Endothelial cell of umbilical vein (primary cell): Measurements from ENCODE around the gene CA11. TPM values are rescaled to one million over a fixed set of nuclear protein-coding genes. Genes with fewer than 3 reads are reported as not detected.
A peak's percentile ranks its signal among the peaks of the same experiment; 100 is the strongest.

Experiments used
- BruUV-seq: library from RNA; stranded (reverse); fragments of 400-500 nt; replicated peaks from 2 replicates; lab custom pipeline; 2021; lab: Mats Ljungman, UMichigan
- CTCF ChIA-PET: fragments of 300-600, 350-600 bp; sonication (Branson Sonifier 250); formaldehyde crosslinking; loops from one replicate; lab custom pipeline; 2021; ENCODE audit warnings: antibody characterized with exemption, inconsistent platforms; lab: Charles Lee
- POLR2A ChIA-PET: fragments of 300-600, 350-600 bp; sonication (Branson Sonifier 250); formaldehyde crosslinking; loops from one replicate; lab custom pipeline; 2021; ENCODE audit warnings: antibody characterized with exemption, inconsistent platforms; lab: Charles Lee
- DNase-seq: peaks from one replicate; pipeline ENCODE4 v3.0.0-alpha.2; 2011; ENCODE audit warnings: low read depth, low spot score
- FAIRE-seq: peaks from 2 replicates; lab custom pipeline; 2011; peaks lifted over from hg19 to GRCh38; lab: Jason Lieb, UNC
- H2AFZ ChIP-seq: 2 replicates; pipeline ENCODE4 v1.6.0; 2012; ENCODE audit warnings: low read depth, low read length, control low read depth, inconsistent platforms
- H3K27ac ChIP-seq: 2 replicates; pipeline ENCODE4 v1.5.1; 2011; ENCODE audit warnings: low read depth, mild to moderate bottlenecking, control low read depth, low read length, moderate library complexity; ENCODE audit not compliant: insufficient read depth
- H3K27me3 ChIP-seq, 2 experiments: 2 replicates each; pipeline versions ENCODE4 v1.6.0 to v1.6.1; 2011; ENCODE audit warnings: low read length in 2 of 2, mixed read lengths in 1 of 2; ENCODE audit not compliant: control insufficient read depth in 2 of 2, insufficient read depth in 2 of 2
- H3K36me3 ChIP-seq, 2 experiments: 2 replicates in 1 of 2; 3 replicates in 1 of 2; pipeline ENCODE4 v1.5.1; 2011; ENCODE audit warnings: low read length in 2 of 2, mild to moderate bottlenecking in 1 of 2, moderate library complexity in 1 of 2; ENCODE audit not compliant: control insufficient read depth in 2 of 2, insufficient read depth in 2 of 2; ENCODE audit errors: extremely low read depth in 1 of 2
- H3K4me1 ChIP-seq: 3 replicates; pipeline ENCODE4 v1.5.1; 2011; ENCODE audit warnings: mild to moderate bottlenecking, low read length; ENCODE audit not compliant: control insufficient read depth, insufficient read depth; ENCODE audit errors: extremely low read depth
- H3K4me2 ChIP-seq: 2 replicates; pipeline ENCODE4 v1.6.1; 2011; ENCODE audit warnings: low read length, control low read depth, mixed read lengths; ENCODE audit not compliant: insufficient read depth
- H3K4me3 ChIP-seq, 3 experiments: fragments of 200-600 bp in 1 of 3; sonication (generic), shearing (Covaris generic) in 1 of 3; replicated peaks in 1 of 3; 2 replicates each; pipeline ENCODE4 v1.5.1; 2011 to 2016; ENCODE audit warnings: control low read depth in 3 of 3, low read length in 3 of 3, mild to moderate bottlenecking in 2 of 3, inconsistent platforms in 1 of 3, low read depth in 1 of 3, moderate library complexity in 1 of 3; ENCODE audit not compliant: insufficient read depth in 1 of 3
- H3K79me2 ChIP-seq: 2 replicates; pipeline ENCODE4 v1.6.0; 2012; ENCODE audit warnings: low read length, inconsistent platforms; ENCODE audit not compliant: control insufficient read depth, insufficient read depth
- H3K9ac ChIP-seq: replicated peaks from 2 replicates; pipeline ENCODE3; 2011; ENCODE audit warnings: low read length, control low read depth; ENCODE audit not compliant: insufficient read depth; ENCODE audit errors: extremely low read depth
- H3K9me1 ChIP-seq: replicated peaks from 3 replicates; pipeline ENCODE4 v1.6.0; 2011; ENCODE audit warnings: mild to moderate bottlenecking, low read length; ENCODE audit not compliant: control insufficient read depth, insufficient read depth; ENCODE audit errors: extremely low read depth
- H3K9me3 ChIP-seq: replicated peaks from 2 replicates; pipeline ENCODE4 v1.5.1; 2012; ENCODE audit warnings: low read length, inconsistent platforms; ENCODE audit not compliant: control insufficient read depth, insufficient read depth
- H4K20me1 ChIP-seq: replicated peaks from 2 replicates; pipeline ENCODE3; 2011; ENCODE audit warnings: mild to moderate bottlenecking, low read length; ENCODE audit not compliant: control insufficient read depth, insufficient read depth; ENCODE audit errors: extremely low read depth
- EZH2 ChIP-seq: IDR thresholded peaks from 2 replicates; pipeline ENCODE4 v1.6.1; 2012; ENCODE audit warnings: borderline replicate concordance, low read depth, mild to moderate bottlenecking, moderate library complexity, low read length, inconsistent platforms; ENCODE audit not compliant: severe bottlenecking
- FOS ChIP-seq: IDR thresholded peaks from 2 replicates; pipeline ENCODE4 v1.6.1; 2011; ENCODE audit warnings: mild to moderate bottlenecking, low read length, moderate library complexity, borderline replicate concordance; ENCODE audit not compliant: insufficient read depth
- GATA2 ChIP-seq: IDR thresholded peaks from 2 replicates; pipeline ENCODE4 v1.7.0; 2011; ENCODE audit warnings: low read depth, mild to moderate bottlenecking, moderate library complexity, mixed read lengths, low read length; ENCODE audit not compliant: insufficient read length, insufficient read depth
- JUN ChIP-seq: IDR thresholded peaks from 2 replicates; pipeline ENCODE4 v1.6.1; 2011; ENCODE audit warnings: borderline replicate concordance, low read depth; ENCODE audit not compliant: insufficient read length, insufficient read depth
- MYC ChIP-seq: IDR thresholded peaks from one replicate; pipeline ENCODE4 v1.6.1; 2011; ENCODE audit warnings: mild to moderate bottlenecking, low read depth, low read length
- POLR2A ChIP-seq: IDR thresholded peaks from 2 replicates; pipeline ENCODE4 v1.6.1; 2012; ENCODE audit warnings: low read depth, mild to moderate bottlenecking, control low read depth, low read length
- POLR2AphosphoS5 ChIP-seq: IDR thresholded peaks from 2 replicates; pipeline ENCODE4 v1.6.1; 2012; ENCODE audit warnings: low read depth, mild to moderate bottlenecking, control low read depth, low read length, moderate library complexity; ENCODE audit not compliant: insufficient read depth
- dilution Hi-C: fragments of 300-500 bp; cut with MboI; formaldehyde crosslinking; loops from one replicate; pipeline ENCODE4 v1.15.0; 2019; ENCODE audit warnings: low sequenced_read_pairs; ENCODE audit not compliant: extremely low pct_ligation_motif_present
- intact Hi-C: fragments of 100-400 bp; cut with micrococcal nuclease; formaldehyde crosslinking; loops from one replicate; pipeline ENCODE4 v1.10.0; 2022
- polyA plus RNA-seq, 4 experiments: library from polyadenylated mRNA; depleted of rRNA in 3 of 4; stranded (reverse) in 3 of 4; unstranded in 1 of 4; fragments of >200 nt; gene quantifications; 2 replicates each; pipeline versions ENCODE4 v1.2.1 to v1.2.3, GENCODE V29; 2011 to 2012; ENCODE audit warnings: missing spikeins in 1 of 4
- total RNA-seq: library from RNA; stranded (reverse); gene quantifications from 2 replicates; pipeline ENCODE4 v1.2.3, GENCODE V29; 2021
- TF ChIP-seq, protein P1 (sequence below): IDR thresholded peaks from 2 replicates; pipeline ENCODE4 v1.6.1; 2011; ENCODE audit not compliant: insufficient read depth, insufficient read length
- TF ChIP-seq, protein P2 (sequence below), 2 donors: IDR thresholded peaks; 1 replicate in 1 of 2; 2 replicates in 1 of 2; pipeline ENCODE4 v1.5.1; 2011; ENCODE audit warnings: low read length in 2 of 2, mild to moderate bottlenecking in 2 of 2, moderate library complexity in 2 of 2, control low read depth in 1 of 2, inconsistent platforms in 1 of 2, low read depth in 1 of 2; ENCODE audit not compliant: insufficient read depth in 1 of 2; ENCODE audit errors: extremely low read depth in 1 of 2

Gene CA11
- total and polyA plus RNA-seq, 2 donors (not counting 3 experiments of a cell fraction or from before 2014, with no cell fraction given) = 2.8 to 4.7 TPM

DNA sequence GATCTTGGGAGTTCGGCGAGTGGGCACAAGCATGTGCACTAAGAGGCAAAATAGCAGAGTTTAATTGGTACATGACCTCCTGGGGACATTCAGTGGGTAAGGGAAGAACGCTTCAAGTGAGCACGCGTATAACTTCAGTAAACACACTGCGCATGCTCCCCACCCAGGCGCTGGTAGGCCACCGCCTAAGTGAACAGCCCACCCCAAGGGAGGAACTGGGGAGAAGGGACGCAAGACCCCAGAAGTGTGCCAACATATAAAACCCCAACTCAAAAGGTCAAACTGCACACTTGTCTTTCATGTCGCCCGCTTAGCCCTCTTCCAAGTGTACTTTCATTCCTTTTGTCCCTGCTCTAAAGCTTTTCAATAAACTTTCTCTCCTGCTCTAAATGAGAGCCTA lies 37.4 kb upstream of the CA11 start:
- Histone ChIP-seq H3K9me1 (no peaks in the 10 kb centered on the region), H3K27ac (no peak overlapping the region), H3K4me2 (no peak overlapping the region), H2AFZ (peak overlapping the region; percentile 83), H3K27me3 (no peaks in the 10 kb centered on the region), H3K4me3 (no peak overlapping the region), H3K36me3 (no peaks in the 10 kb centered on the region), H3K9ac (no peak overlapping the region), H3K79me2 (no peaks in the 10 kb centered on the region), H4K20me1 (no peaks in the 10 kb centered on the region), H3K4me1 (no peaks in the 10 kb centered on the region), H3K9me3 (no peaks in the 10 kb centered on the region)
- TF ChIP-seq POLR2A = no peak
- TF ChIP-seq, protein P1, sequence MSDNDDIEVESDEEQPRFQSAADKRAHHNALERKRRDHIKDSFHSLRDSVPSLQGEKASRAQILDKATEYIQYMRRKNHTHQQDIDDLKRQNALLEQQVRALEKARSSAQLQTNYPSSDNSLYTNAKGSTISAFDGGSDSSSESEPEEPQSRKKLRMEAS = no peak
- no peak for TF ChIP-seq FOS
- no peak for TF ChIP-seq JUN
- no peak for TF ChIP-seq GATA2
- no peak for TF ChIP-seq EZH2
- TF ChIP-seq POLR2AphosphoS5 = no peak
- TF ChIP-seq, protein P2, sequence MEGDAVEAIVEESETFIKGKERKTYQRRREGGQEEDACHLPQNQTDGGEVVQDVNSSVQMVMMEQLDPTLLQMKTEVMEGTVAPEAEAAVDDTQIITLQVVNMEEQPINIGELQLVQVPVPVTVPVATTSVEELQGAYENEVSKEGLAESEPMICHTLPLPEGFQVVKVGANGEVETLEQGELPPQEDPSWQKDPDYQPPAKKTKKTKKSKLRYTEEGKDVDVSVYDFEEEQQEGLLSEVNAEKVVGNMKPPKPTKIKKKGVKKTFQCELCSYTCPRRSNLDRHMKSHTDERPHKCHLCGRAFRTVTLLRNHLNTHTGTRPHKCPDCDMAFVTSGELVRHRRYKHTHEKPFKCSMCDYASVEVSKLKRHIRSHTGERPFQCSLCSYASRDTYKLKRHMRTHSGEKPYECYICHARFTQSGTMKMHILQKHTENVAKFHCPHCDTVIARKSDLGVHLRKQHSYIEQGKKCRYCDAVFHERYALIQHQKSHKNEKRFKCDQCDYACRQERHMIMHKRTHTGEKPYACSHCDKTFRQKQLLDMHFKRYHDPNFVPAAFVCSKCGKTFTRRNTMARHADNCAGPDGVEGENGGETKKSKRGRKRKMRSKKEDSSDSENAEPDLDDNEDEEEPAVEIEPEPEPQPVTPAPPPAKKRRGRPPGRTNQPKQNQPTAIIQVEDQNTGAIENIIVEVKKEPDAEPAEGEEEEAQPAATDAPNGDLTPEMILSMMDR (IDR thresholded peaks at IDR 0.05; ENCODE audit: extremely low read depth in 1 of 2, insufficient read depth in 1 of 2, low read depth in 1 of 2, low read length in 2 of 2) = no peak
- TF ChIP-seq MYC = no peak
- CTCF ChIA-PET = interaction anchor here (0.9 to 2.5 kb wide), 3 partner anchors 8 to 56 kb away, joined by 3 to 10 read pairs (median 4); no protein-coding TSS in a partner anchor
- intact Hi-C loops = no loop called here
- POLR2A ChIA-PET = interaction anchor here (0.7 kb wide), 1 partner anchor 27 kb away, joined by 3 read pairs; no protein-coding TSS in a partner anchor
- dilution Hi-C loops = no loop called here
- no peak for FAIRE-seq
- DNase-seq = peak; percentile 73
- no TSS peak for BruUV-seq
